HTERT RPE-1 (cell line): ENCODE results near the gene THAP11.
"Not testable (repeated sequence)": the region's sequence is repeated elsewhere in the genome, so short reads cannot be mapped to it uniquely, and the experiment has no call there.

Source experiments
- in situ Hi-C: fragments of 300-500 bp; cut with MboI; formaldehyde crosslinking; loops from 4 replicates; pipeline ENCODE4 v1.14.3; 2020; ENCODE audit warnings: low sequenced_read_pairs

Gene THAP11

GRCh38 chr16:67861877-67862276 is 19.8 kb downstream of the THAP11 start:
- in situ Hi-C loops: no loop called here

DNA sequence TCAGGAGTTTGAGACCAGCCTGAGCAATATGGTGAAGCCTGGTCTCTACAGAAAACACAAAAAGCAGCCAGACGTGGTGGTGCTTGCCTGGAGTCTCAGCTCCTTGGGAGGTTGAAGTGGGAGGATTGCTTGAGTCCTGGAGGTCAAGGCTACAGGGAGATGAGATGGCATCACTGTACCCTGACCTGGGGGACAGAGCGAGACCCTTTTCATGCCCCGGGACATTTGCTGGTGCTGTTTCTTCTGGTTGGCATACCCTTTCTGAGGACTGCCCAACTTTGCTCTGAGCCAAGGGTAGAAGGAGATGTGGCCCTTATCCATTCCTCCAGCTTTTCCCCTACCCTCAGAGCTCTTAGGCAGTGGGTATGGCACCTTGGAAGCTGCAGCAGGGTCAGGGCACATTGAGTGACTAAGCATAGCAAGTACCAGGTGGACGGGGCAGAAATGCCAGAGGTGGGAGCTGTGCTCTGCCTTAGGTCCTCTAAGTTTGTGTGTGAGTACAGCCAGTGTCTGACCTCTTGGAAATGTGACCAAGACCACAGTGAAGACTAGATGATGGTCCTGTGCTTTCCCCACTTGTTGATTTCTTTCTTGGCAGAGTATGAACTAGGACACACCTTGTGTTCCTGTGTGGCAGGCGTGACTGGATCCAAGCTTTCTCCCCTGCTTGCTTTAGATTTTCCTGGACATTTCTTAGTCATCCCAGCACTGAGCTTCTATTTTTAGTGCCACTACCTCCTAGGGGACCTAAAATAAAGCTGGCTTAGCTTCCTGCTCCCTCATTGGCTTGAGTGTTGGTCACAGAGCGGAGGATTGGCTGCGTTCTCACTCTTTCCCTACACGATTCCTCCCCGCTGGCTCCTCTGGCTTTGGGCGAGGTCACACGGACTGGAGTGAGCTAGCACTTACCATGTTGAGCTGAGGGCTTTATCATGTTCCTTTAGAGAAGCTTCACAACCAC is 20.8 kb downstream of the THAP11 start:
- in situ Hi-C loops: no loop called here

DNA sequence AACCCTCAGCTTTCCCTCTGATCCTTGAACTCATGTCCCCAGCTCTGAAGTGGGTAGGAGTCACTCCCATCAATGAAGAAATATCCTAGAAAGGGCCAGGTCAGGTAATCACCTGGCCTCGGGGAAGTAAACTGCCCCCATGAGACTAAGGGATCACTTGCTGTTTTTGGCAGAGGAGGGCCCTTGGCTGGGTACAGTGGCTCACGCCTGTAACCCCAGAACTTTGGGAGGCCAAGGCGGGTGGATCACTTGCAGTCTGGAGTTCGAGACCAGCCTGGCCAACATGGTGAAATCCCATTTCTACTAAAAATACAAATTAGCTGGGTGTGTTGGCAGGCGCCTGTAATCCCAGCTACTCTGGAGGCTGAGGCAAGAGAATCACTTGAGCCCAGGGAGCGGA is 21.9 kb downstream of the THAP11 start:
- in situ Hi-C loops: not testable (repeated sequence)

DNA sequence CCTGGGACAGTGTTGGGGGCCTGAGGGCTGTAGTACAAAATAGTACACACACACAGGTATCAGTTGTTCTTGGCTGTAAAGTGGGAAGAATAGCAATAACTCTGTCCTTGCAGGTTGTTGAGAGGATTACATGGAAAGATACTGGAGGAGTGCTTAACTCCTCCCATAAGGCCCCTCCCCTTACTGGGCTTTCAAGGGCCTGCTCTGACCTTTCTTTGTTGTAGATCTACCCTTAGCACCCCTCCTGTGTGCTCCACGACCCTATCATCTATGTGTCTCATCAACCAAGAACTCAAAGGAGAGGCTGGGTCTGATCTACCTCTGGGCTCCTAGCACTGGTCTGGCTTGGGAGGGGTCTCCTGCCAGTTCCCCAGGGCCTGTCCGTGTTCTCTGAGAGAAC is 22.5 kb downstream of the THAP11 start:
- in situ Hi-C loops: no loop called here

DNA sequence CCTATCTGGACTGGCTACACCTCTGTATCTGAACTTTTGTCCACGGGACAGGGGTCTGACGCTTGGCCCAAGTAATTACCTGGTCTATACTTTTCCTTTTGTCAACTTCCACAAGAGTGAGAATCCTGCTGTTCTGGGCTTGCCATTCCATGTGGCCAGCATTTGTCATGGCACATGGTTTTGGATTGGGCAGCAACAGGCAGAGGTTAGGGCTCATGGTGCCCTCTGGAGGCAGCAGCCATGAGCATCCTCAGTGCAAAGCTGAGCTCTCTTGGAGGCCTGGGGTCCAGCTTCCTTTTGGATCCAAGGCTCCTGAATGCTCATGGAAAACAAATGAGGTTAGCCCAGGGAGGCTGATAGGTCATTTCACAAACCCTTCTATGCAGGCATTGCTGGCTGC is 23.2 kb downstream of the THAP11 start:
- in situ Hi-C loops: no loop called here

GRCh38 chr16:67868290-67868689 is 26.2 kb downstream of the THAP11 start:
- in situ Hi-C loops: no loop called here

- in situ Hi-C loops: no loop called here
Observed at GRCh38 chr16:67869653-67870052, 27.5 kb downstream of the THAP11 start.

DNA sequence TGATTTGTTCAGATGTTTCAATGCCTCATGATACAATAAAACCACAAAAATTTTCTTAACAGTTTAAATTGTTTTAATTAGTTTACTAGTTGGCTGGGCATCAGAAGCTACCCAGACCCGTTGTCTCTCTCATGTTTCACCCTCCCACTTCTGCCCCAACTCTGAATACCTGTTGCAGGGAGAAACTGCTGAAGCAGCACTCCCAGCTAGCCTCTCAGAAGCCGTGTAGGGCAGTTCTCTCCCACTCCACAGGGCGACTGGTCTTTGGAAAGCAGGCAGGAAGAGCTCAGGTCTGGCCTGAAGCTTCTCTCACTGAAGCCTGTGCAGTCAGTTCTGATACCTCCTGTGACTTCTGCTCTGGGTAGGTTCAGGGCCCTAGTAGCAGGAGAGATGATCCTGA is 29.1 kb downstream of the THAP11 start:
- in situ Hi-C loops: no loop called here

GRCh38 chr16:67872131-67872630 is 30.1 kb downstream of the THAP11 start:
- in situ Hi-C loops: no loop called here

DNA sequence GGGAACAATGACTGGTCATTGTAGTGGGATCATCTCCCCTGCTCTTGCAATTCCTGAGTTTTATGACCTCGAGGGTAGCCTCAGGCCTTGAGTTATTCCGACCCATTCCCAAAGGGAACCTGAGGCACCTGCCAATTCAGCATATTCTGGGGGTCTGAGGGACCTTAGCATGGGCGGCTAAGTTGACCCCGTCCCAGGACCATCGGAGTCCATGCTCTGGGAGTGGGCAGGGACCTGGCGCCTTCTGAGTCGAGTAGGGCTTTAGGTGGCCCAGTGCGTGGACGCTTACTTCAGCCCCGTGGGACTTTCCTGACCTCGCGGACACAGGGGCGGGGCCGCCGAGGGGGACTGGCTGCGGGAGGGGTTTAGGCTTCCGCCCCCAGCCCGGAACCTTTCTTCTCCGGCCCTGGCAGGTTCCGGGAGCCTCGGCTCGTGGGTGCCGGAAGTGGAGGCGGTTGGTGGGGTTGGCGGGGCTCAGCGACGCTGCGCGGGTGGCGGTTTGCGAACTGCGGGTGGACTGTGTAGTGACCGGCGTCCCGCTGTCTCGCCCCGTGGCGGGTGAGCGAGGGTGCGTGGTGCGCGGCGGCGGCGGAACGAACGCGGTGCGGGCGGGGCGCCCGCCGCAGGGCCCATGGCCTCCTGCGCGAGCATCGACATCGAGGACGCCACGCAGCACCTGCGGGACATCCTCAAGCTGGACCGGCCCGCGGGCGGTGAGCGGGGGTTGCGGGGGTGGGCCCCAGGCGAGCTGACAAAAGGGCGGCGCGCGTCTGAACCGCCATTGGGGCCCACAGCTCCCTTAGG is 30.7 kb downstream of the THAP11 start, which contains the start of gene EDC4:
Gene EDC4 (plus strand): TSS at position 422 of the 804 bp plus-strand sequence. CDS start 210 bp downstream, at position 632.
- in situ Hi-C loops: no loop called here

DNA sequence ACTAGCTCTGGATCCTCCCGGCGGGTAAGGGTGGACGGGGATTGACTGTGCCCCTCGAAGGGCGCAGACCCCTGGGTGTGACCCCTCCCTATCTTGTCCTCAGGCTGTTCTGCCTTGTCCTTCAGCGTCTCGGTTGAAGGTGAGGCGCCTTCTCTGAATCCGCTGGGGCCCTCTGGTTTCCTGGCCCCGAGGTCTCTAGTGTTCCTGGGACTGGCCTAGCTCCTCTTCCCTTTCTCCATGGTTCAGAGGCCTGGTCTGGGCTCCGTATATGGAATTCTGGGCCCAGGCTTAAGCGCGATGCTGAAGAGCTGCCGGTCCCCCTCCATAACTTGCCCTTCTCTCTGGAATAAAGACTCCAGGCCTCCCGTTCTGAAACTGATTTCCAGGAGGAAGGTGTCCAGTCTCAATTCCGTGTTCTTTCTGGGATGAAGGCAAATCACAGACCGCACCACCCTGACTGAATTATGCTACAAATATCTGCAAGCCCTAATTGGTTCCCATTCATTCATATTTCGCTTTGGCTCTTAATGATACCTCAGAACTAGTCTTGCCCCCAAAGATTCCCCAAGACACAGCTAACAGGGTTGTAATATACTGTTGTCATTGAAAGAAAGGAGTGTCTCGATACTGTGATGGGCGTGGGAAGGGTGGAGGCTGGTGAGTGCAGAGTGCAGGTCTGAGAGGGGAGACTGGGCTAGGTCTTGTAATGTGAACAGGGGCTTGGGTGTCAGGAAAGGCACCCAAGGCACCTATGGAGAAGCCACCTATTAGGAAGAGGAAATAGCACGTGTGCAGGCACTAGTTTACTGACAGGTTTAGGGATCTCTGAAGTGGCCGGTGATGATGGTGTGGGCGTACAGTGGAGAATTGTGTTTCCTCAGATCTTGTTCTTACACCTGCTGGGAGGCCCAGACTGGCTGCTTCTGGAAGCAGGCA is 31.6 kb downstream of the THAP11 start:
- in situ Hi-C loops: no loop called here

GRCh38 chr16:67874372-67874771 is 32.3 kb downstream of the THAP11 start:
- in situ Hi-C loops: no loop called here

DNA sequence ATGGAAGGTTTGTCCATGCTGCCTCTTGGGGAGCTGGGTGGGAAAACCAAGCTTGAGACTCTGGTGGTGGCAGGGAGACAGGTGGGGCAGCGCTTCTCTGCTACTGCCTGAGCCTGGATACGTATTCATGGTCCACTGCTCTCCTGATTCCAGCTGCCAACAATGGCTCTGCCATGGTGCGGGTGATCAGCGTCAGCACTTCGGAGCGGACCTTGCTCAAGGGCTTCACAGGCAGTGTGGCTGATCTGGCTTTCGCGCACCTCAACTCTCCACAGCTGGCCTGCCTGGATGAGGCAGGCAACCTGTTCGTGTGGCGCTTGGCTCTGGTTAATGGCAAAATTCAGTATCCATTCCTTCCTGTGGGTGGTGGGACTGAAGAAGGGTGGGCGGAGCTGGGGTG is 34.9 kb downstream of the THAP11 start:
- in situ Hi-C loops: no loop called here

- in situ Hi-C loops: no loop called here
Observed at GRCh38 chr16:67878232-67878631, 36.1 kb downstream of the THAP11 start.

- in situ Hi-C loops: no loop called here
Observed at GRCh38 chr16:67878846-67879245, 36.7 kb downstream of the THAP11 start.

DNA sequence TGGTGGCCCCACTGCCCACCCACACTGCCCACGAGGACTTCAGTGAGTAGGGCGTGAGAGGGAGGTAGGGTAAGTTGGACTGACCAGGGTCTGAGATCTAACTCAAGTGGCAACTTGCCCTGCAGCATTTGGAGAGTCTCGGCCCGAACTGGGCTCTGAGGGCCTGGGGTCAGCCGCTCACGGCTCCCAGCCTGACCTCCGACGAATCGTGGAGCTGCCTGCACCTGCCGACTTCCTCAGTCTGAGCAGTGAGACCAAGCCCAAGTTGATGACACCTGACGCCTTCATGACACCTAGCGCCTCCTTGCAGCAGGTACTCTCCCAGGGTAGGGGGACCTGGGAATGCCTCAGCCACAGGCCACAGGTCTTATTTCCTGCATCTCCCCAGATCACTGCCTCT is 37.3 kb downstream of the THAP11 start:
- in situ Hi-C loops: no loop called here

- in situ Hi-C loops: no loop called here
Observed at GRCh38 chr16:67879936-67880335, 37.8 kb downstream of the THAP11 start.

DNA sequence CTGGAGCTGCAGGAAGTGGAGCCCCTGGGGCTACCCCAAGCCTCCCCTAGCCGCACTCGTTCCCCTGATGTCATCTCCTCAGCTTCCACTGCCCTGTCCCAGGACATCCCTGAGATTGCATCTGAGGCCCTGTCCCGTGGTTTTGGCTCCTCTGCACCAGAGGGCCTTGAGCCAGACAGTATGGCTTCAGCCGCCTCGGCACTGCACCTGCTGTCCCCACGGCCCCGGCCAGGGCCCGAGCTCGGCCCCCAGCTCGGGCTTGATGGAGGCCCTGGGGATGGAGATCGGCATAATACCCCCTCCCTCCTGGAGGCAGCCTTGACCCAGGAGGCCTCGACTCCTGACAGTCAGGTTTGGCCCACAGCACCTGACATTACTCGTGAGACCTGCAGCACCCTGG is 38.5 kb downstream of the THAP11 start:
- in situ Hi-C loops: no loop called here

DNA sequence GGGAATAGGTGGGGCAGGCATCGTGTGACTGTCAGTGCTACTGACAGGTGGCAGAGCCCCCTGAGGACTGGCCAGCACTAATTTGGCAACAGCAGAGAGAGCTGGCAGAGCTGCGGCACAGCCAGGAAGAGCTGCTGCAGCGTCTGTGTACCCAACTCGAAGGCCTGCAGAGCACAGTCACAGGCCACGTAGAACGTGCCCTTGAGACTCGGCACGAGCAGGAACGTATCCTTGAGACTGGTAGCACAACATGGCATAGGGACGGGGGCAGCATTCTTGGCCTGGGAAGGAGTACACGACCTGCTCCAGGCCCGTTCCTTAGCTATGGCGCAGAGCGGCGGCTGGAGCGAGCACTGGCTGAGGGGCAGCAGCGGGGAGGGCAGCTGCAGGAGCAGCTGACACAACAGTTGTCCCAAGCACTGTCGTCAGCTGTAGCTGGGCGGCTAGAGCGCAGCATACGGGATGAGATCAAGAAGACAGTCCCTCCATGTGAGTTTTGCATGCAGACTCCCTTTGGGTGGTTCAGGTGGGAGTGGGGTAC is 39.6 kb downstream of the THAP11 start:
- in situ Hi-C loops: no loop called here
